GM12873 (cell line): Measurements from ENCODE around the gene NAV2.
A peak's percentile ranks its signal among the peaks of the same experiment; 100 is the strongest.

Source experiments
- CTCF ChIP-seq: IDR thresholded peaks from 2 replicates; pipeline ENCODE4 v1.5.1; 2012; ENCODE audit warnings: low read depth, mild to moderate bottlenecking, moderate library complexity, low read length, control low read depth; ENCODE audit not compliant: insufficient read depth; ENCODE audit errors: missing control alignments

Gene NAV2

DNA sequence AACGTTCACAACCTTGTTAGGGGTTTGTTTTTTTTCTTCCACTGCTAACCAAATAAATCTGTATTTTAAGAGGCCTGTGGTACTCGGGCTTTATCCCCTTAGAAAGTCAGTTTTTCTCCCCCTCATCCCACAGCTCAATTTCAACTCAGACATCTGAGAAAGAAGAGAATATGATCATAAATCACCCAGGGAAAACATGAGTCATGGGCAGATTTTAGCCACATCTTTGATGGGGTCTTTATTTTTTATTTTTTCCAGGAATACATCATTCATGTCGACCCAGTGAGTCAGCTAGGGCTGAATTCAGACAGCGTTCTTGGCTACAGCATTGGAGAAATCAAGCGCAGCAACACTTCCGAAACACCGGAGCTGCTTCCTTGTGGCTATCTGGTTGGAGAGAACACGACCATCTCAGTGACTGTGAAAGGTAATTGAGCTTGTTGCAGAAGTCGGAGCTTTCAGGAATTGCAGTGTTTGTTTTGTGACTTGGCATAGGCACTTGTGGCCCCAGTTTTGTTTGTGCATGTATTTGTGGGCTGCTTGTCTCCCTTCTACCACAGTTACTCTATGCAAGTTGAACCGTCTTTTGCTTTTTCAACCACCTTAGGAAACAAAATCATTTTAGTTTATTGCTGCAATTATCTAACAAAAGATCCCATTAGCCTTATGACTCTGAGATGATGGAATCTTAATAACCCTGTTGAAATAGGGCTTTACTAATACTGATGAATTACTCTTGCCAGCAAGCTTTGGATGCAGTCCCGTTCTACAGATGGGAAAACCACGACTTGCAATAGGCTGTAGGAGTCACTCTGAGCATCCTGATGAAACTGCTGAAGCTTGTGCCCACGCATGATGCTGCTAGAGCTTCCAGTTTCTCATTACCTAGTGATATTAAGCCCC, 384.9 kb downstream of the NAV2 start:
- TF ChIP-seq CTCF: no peak

GRCh38 chr11:20099527-20099926, 386.9 kb downstream of the NAV2 start:
- no peak for TF ChIP-seq CTCF

GRCh38 chr11:20102397-20102796, 389.8 kb downstream of the NAV2 start:
- no peak for TF ChIP-seq CTCF

DNA sequence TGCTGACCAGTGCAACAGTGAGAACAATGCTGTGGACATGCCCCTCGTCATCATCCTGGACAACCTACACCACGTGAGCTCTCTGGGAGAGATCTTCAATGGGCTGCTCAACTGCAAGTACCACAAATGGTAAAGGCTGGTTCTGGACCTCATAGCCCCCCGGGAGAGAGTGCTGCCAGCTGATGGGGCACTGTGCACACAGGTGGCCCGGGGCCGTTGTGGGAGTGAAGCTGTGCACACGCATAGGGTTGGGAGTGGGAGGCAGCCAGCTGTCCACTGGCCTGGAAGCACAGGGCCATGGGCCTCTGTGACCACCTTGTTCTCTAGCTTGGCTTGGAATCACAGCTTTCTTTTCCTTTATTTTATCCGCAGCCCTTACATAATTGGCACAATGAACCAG, 390.6 kb downstream of the NAV2 start:
- TF ChIP-seq CTCF: no peak

DNA sequence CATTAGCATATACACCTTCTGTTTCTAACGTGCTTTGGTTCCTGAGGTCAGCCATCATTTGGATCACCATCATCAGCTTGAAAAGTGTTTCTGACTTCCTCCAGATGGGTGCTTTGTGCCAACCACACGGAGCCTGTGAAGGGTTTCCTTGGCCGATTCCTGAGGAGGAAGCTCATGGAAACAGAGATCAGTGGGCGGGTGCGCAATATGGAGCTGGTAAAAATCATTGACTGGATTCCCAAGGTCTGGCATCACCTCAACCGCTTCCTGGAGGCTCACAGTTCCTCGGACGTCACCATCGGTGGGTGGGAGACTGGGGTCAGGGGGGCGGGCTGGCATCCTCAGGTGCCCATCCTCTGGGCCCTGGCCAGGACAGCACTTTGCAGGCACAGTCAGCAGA, 392.8 kb downstream of the NAV2 start:
- no peak for TF ChIP-seq CTCF

DNA sequence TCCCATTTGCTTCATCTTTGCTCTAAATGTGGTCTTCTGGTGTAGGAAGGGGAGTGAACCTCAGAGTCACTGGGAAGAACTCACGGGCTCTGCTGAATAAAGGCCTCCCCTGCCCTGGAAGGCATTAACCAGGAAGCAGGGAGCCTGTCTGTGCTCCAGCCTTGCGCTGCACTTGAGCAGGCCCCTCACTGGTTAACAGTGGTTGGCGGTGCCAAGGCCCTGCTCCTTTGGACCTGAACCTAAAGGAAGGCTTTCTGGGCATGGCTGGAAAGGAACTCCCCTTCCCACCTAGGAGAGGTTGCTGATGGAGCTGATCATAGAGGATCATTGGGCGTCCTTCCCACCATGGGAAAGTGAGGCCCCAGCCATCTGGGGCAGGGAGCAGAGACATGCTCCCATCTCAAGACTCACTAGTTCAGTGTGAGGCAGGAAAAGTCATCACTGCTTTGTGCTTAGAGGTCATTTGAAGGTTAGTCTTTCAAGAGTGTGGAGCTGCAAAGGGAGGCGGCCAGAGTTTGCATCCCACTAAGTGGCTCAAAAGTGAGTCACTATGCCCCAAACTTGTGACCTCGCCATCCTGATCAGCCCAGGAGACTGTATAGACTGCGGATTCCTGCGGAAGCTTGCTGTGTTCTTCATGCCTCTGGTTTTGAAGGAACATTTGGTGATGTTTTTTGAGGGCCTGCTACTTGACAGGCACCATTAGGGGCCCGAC, 397.3 kb downstream of the NAV2 start:
- TF ChIP-seq CTCF: no peak

DNA sequence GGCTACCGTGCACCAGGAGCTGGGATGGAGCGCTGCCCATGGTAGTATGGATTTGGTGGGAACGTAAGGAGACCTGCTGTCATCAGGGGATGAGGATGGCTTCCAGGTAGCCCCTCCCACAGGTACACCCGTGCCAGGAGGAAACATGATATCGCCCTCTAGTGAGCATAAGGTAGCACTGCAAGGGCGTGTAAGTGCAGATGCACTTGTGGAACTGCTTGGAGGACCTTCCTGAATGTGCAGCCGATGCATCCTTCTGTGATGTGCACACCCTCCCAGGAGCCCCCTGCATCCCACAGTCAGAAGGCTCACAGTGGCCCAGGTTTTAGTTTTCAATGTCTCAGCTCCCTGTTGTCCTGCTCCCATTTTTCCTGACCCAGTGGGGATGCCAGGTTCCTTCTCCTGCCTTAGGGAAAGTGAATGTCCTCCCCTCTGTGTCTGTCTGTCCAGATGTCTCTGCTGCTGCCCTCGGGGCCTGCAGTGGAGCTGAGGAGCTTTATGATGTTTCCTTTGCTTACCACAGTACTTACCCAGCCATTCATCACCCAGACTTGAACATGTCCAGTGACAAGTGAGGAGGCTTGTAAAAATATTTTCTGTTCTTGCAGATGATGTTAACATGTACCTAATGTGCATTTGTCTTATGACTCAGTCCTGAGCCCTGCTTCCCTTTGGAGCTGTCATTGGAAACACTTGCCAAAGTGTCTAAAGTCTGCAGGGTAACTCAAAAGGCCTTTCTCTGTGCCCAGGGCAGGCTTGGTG, 398.5 kb downstream of the NAV2 start:
- peak; percentile 99 for TF ChIP-seq CTCF
